Measurements from ENCODE around the gene SHF.
"Not testable (repeated sequence)": the region's sequence is repeated elsewhere in the genome, so short reads cannot be mapped to it uniquely, and the experiment has no call there.

The SHF gene

DNA sequence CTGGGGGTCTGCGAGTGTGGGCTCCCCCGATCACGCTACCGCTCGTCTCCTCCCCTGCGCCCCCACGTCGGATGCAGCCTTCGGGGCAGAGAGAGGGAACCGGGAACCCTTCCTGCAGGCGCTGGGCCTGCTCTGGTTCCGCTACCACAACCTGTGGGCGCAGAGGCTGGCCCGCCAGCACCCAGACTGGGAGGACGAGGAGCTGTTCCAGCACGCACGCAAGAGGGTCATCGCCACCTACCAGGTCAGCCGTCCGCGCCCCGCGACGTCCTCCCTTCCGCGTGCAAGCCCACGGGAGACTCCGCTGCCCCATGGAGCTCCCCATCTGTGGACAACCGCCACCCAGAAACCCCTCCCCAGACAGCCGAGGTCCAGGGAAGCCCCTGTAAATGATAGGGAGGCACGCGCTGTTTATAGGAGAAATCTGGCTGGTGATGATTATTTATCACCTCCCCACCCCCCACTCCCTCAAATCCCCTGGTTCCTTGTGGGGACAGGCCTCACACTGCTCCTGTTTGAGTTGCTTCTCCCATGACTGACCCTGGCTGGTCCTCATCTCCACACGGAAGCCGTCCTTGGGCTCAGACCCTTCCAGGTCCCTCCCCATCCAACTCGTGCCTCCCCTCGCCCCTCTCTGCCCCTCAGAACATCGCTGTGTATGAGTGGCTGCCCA is 51.9 kb downstream of the SHF start:
- H3K4me1 ChIP-seq (ENCODE audit: insufficient read depth, low read length); H3K36me3 ChIP-seq (ENCODE audit: insufficient read depth, low read length); H3K9me3 ChIP-seq (ENCODE audit: control insufficient read depth, insufficient read depth, low read length): not testable (repeated sequence)
- H3K9ac ChIP-seq (ENCODE audit: low read depth, low read length): peak overlapping the region; percentile 25; the same call in 1 of the 2 replicates

- no peaks in the 10 kb centered on the region for H3K36me3 ChIP-seq (ENCODE audit: insufficient read depth, low read length)
- no peaks in the 10 kb centered on the region for H3K9me3 ChIP-seq (ENCODE audit: control insufficient read depth, insufficient read depth, low read length)
- H3K4me1 ChIP-seq (ENCODE audit: insufficient read depth, low read length): no peaks in the 10 kb centered on the region
- peak overlapping the region; percentile 20; the same call in 1 of the 2 replicates for H3K9ac ChIP-seq (ENCODE audit: low read depth, low read length)
These were observed 52.8 kb downstream of the SHF start for GRCh38 chr15:45134682-45135604.

DNA sequence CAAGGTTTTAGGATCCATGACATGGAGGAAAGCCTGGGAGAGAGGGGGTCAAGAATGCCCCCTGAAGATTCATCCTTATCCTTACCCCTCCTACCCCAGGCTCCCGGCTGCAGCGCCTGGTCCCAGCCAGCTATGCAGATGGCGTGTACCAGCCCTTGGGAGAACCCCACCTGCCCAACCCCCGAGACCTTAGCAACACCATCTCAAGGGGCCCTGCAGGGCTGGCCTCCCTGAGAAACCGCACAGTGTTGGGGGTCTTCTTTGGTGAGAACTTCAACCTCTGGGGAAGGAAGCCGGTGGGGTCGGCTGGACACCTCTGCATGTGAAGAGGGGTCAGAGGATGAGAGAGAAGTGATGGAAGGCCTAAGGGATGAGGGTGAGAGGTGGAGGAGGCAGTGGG is 53.7 kb downstream of the SHF start:
- H3K36me3 ChIP-seq (ENCODE audit: insufficient read depth, low read length): no peaks in the 10 kb centered on the region
- no peaks in the 10 kb centered on the region for H3K4me1 ChIP-seq (ENCODE audit: insufficient read depth, low read length)
- no peak overlapping the region for H3K9ac ChIP-seq (ENCODE audit: low read depth, low read length)
- H3K9me3 ChIP-seq (ENCODE audit: control insufficient read depth, insufficient read depth, low read length): no peaks in the 10 kb centered on the region

- Histone ChIP-seq H3K4me1 (ENCODE audit: insufficient read depth, low read length) (no peaks in the 10 kb centered on the region), H3K9me3 (ENCODE audit: control insufficient read depth, insufficient read depth, low read length) (no peaks in the 10 kb centered on the region), H3K9ac (ENCODE audit: low read depth, low read length) (no peak overlapping the region), H3K36me3 (ENCODE audit: insufficient read depth, low read length) (no peaks in the 10 kb centered on the region)
These were observed 54.2 kb downstream of the SHF start for GRCh38 chr15:45133561-45133920.

DNA sequence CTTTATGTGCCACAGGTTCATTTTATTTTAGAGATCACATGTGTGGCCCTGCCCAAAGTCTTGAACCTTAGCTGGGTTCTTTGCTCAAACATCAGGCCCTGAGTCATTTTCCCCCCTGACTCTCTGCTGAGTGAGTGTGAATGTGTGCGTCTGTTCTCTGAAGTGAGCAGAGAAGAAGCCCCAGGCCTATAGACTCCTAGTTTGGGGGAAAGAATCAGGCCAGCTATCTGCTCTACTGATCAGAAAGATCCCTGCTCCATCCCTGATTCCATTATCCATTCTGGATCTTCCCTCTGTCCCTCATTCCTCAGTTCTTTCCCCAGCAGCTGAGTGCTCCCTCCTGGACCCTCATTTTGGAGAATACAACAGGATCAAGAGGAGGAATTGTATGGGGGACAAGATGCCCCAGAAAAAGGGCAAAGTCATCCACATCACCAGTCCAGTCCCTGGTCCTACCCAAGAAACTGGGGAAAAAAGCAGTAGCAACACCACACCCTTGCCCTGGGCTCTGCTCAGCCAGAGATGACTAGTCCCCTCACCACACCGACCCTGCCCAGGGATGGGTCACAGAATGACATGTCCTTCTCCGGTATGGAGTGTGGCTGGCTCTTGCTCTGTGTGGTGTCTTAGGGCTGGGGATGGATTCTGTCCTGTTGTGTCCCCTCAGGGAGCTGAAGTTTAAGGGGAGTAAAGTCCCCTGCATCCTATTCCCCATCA is 54.8 kb downstream of the SHF start:
- no peak overlapping the region for H3K9ac ChIP-seq (ENCODE audit: low read depth, low read length)
- H3K9me3 ChIP-seq (ENCODE audit: control insufficient read depth, insufficient read depth, low read length): no peaks in the 10 kb centered on the region
- H3K36me3 ChIP-seq (ENCODE audit: insufficient read depth, low read length): no peaks in the 10 kb centered on the region

DNA sequence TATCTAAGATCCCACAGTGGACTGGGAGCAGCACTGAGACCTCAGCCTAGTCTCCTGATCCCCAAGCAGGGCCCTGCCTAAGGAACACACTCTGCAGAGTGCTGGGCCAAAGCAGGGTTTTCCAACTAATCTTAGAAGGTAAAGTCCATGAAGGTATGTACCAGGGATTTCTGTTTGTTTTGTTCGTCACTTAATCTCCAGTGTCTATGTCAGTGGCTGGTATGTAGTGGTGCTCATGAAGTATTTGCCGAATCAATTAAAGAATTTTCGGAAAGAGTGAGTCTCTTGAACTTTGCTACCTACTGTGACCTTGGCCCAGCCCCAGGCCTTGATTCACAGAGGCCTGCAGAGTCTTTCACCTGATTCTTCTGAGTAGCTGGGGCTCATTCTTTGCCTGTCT is 56.3 kb downstream of the SHF start:
- H3K36me3 ChIP-seq (ENCODE audit: insufficient read depth, low read length): no peaks in the 10 kb centered on the region
- H3K9me3 ChIP-seq (ENCODE audit: control insufficient read depth, insufficient read depth, low read length): no peaks in the 10 kb centered on the region
- H3K4me1 ChIP-seq (ENCODE audit: insufficient read depth, low read length): no peaks in the 10 kb centered on the region
- no peak overlapping the region for H3K9ac ChIP-seq (ENCODE audit: low read depth, low read length)

More for the DNA sequence above, 54.8 kb downstream of the SHF start:
- no peaks in the 10 kb centered on the region for H3K4me1 ChIP-seq (ENCODE audit: insufficient read depth, low read length)

DNA sequence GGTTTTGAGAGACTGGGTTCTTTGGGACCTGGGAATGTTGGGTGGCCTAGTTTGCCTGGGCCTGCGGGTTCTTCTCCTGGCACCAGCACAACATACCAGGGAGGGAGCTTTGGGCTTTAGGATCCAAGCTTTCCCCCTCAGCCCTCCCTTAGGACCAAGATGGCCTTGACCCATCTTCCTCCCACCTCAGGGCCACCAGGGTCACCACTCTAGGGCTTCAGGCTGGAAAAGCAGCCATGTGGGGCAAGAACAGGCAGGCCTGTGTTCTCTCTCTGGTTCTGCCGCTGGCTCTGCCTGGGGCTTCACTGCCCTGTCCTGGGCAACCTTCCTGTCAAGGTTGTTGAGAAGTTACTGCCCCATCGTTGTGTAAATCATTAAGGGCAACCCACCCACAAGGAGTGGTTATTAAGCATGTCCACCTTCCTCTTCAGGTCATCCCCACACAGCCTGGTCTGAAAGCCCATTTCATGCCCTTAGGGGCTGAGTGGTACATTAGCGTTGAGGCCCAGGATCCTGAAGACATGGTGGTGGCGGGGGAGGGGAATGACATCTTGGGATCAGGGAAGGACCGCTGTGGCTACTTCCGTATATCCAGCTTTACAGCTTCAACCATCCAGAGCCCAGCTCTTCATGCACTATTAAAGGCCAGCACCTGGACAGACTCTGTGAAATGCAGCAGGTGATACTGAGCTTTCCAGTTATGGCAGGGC is 57.3 kb downstream of the SHF start:
- no peaks in the 10 kb centered on the region for H3K9me3 ChIP-seq (ENCODE audit: control insufficient read depth, insufficient read depth, low read length)
- H3K36me3 ChIP-seq (ENCODE audit: insufficient read depth, low read length): no peaks in the 10 kb centered on the region
- peak overlapping the region; percentile 57; the same call in 1 of the 2 replicates for H3K9ac ChIP-seq (ENCODE audit: low read depth, low read length)
- H3K4me1 ChIP-seq (ENCODE audit: insufficient read depth, low read length): no peaks in the 10 kb centered on the region

GRCh38 chr15:45129651-45130129 is 58.1 kb downstream of the SHF start, which contains the start of the genes DUOX1 and DUOXA1:
Gene DUOX1 (plus strand): TSS chr15:45129994. CDS start chr15:45131967, 1,973 bp downstream.
Gene DUOXA1 (minus strand): TSS chr15:45129879. CDS start chr15:45123014, 6,865 bp downstream.
- Histone ChIP-seq H3K4me1 (ENCODE audit: insufficient read depth, low read length) (no peaks in the 10 kb centered on the region), H3K36me3 (ENCODE audit: insufficient read depth, low read length) (no peaks in the 10 kb centered on the region), H3K9ac (ENCODE audit: low read depth, low read length) (peak within 1 kb of the TSS; percentile 57), H3K9me3 (ENCODE audit: control insufficient read depth, insufficient read depth, low read length) (no peaks in the 10 kb centered on the region)

DNA sequence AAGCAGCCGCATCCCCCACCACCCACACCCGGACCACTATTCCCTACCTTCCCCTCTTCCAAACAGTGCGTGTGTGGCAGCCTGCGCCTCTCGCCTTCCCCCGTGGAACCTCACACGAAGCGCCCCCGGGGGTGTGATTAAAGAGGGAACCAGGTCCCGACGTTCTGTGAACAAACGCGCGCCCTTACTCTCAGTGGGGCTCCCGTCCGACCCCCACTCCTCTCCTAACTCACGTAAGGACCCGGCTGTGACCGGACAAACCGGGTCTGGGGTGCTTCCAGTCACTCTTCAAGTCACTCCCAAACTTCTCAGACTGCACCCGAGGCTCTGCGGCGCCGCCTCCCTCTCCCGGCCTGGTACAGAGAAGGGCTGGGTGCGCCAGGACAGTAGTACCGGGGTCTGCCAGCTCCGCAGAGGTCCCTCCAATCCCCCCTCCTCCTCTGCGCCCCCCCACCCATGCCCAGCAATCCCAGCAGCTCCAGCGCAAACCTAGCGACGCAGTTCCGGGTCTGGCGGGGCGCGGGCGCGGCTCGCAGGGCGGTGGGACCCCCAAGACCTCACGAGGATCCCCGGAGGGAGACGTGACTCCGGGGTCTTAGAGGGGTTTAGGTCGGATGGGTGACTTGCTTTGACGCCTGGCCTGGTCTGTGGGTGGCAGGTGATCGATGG is 58.7 kb downstream of the SHF start:
- peak overlapping the region; percentile 57 for H3K9ac ChIP-seq (ENCODE audit: low read depth, low read length)
- no peaks in the 10 kb centered on the region for H3K36me3 ChIP-seq (ENCODE audit: insufficient read depth, low read length)
- H3K4me1 ChIP-seq (ENCODE audit: insufficient read depth, low read length): no peaks in the 10 kb centered on the region
- H3K9me3 ChIP-seq (ENCODE audit: control insufficient read depth, insufficient read depth, low read length): no peaks in the 10 kb centered on the region

- H3K9me3 ChIP-seq (ENCODE audit: control insufficient read depth, insufficient read depth, low read length): no peaks in the 10 kb centered on the region
- no peaks in the 10 kb centered on the region for H3K36me3 ChIP-seq (ENCODE audit: insufficient read depth, low read length)
These were observed 61.1 kb downstream of the SHF start for GRCh38 chr15:45126535-45127158.

GRCh38 chr15:45123397-45123796 is 64.4 kb downstream of the SHF start:
- H3K9me3 ChIP-seq (ENCODE audit: control insufficient read depth, insufficient read depth, low read length): no peaks in the 10 kb centered on the region
- no peaks in the 10 kb centered on the region for H3K36me3 ChIP-seq (ENCODE audit: insufficient read depth, low read length)
- H3K9ac ChIP-seq (ENCODE audit: low read depth, low read length): no peak overlapping the region
- no peaks in the 10 kb centered on the region for H3K4me1 ChIP-seq (ENCODE audit: insufficient read depth, low read length)

More at GRCh38 chr15:45126535-45127158, 61.1 kb downstream of the SHF start:
- no peaks in the 10 kb centered on the region for H3K4me1 ChIP-seq (ENCODE audit: insufficient read depth, low read length)
- no peak overlapping the region for H3K9ac ChIP-seq (ENCODE audit: low read depth, low read length)

GRCh38 chr15:45122719-45123118 is 65.0 kb downstream of the SHF start:
- no peaks in the 10 kb centered on the region for H3K4me1 ChIP-seq (ENCODE audit: insufficient read depth, low read length)
- no peaks in the 10 kb centered on the region for H3K9me3 ChIP-seq (ENCODE audit: control insufficient read depth, insufficient read depth, low read length)
- no peak overlapping the region for H3K9ac ChIP-seq (ENCODE audit: low read depth, low read length)
- H3K36me3 ChIP-seq (ENCODE audit: insufficient read depth, low read length): no peaks in the 10 kb centered on the region
